Inflammatory macrophage treated with lipopolysaccharide for 1 hour (primary cell): ENCODE measurements around the gene AIDA.

Experiments used
- DNase-seq, 2 donors: peaks; one replicate each; pipeline ENCODE4 v3.0.0-alpha.2; 2020 to 2022

The AIDA gene

GRCh38 chr1:222643606-222643937 lies 68.7 kb downstream of the AIDA start:
- DNase-seq = peak; percentile 47 to 51

- DNase-seq = no peak
Measured at GRCh38 chr1:222642468-222642867, 69.8 kb downstream of the AIDA start.

- no peak for DNase-seq
Measured at GRCh38 chr1:222641269-222641948, 70.9 kb downstream of the AIDA start.

- DNase-seq = peak; percentile 81 to 100
Measured at GRCh38 chr1:222634180-222635013, 77.9 kb downstream of the AIDA start.

- no peak for DNase-seq
Measured at GRCh38 chr1:222632749-222633148, 79.5 kb downstream of the AIDA start.

- no peak for DNase-seq
Measured at GRCh38 chr1:222631611-222632208, 80.6 kb downstream of the AIDA start.

- DNase-seq = no peak
Measured at GRCh38 chr1:222629921-222630535, 82.3 kb downstream of the AIDA start.

- no peak for DNase-seq
Measured at GRCh38 chr1:222627232-222627631, 85.1 kb downstream of the AIDA start.

GRCh38 chr1:222624214-222624613 lies 88.1 kb downstream of the AIDA start:
- DNase-seq = no peak

- no peak for DNase-seq
Measured at GRCh38 chr1:222623458-222623857, 88.8 kb downstream of the AIDA start.

GRCh38 chr1:222622765-222623164 lies 89.5 kb downstream of the AIDA start:
- no peak for DNase-seq

GRCh38 chr1:222620566-222620965 lies 91.7 kb downstream of the AIDA start:
- DNase-seq = no peak

GRCh38 chr1:222618880-222619596 lies 93.3 kb downstream of the AIDA start:
- peak in 1 of 2 donors; percentile 13 for DNase-seq
